ENCODE measurements around the gene SUSD6. TPM values are rescaled to one million over a fixed set of nuclear protein-coding genes. Genes with fewer than 3 reads are reported as not detected.

The SUSD6 gene
- total and polyA plus RNA-seq, 2 experiments from 2014 or later = 2.8 to 3.4 TPM

GRCh38 chr14:69625299-69626131 lies 14.1 kb downstream of the SUSD6 start:
- H3K27ac ChIP-seq (ENCODE audit: low read depth) = no peak overlapping the region

GRCh38 chr14:69626132-69626500 lies 14.7 kb downstream of the SUSD6 start:
- H3K4me1 ChIP-seq (ENCODE audit: insufficient read depth) = 0 out of 2 replicates have a peak, but pooled peaks cover 8% of the 10 kb centered on the region
- H3K36me3 Mint-ChIP-seq (ENCODE audit: low read depth) = no peaks in the 10 kb centered on the region
- no peaks in the 10 kb centered on the region for H3F3A ChIP-seq (replicated peaks; ENCODE audit: low read depth)
- no peaks in the 10 kb centered on the region; the same call in 1 of the 2 replicates for H3K79me2 ChIP-seq (replicated peaks; ENCODE audit: insufficient read depth)
- H2AFZ ChIP-seq = no peak overlapping the region
- DNase-seq (ENCODE audit: low spot score) (no peak), ATAC-seq (no peak)
- H3K4me2 ChIP-seq = no peak overlapping the region
- H3K4me1 Mint-ChIP-seq = peaks cover 24% of the 10 kb centered on the region
- H3K9me3 Mint-ChIP-seq = no peaks in the 10 kb centered on the region
- no peaks in the 10 kb centered on the region; the same call in none of the 2 replicates for H4K20me1 ChIP-seq (replicated peaks; ENCODE audit: insufficient read depth)
- no peaks in the 10 kb centered on the region for H3K36me3 ChIP-seq (ENCODE audit: insufficient read depth)
- no peak overlapping the region for H3K4me3 ChIP-seq
- H3K4me3 Mint-ChIP-seq = no peak overlapping the region
- H3K27ac Mint-ChIP-seq = no peak overlapping the region
- H3K27me3 Mint-ChIP-seq (ENCODE audit: insufficient read depth, low read depth, poor library complexity) = no peaks in the 10 kb centered on the region
- no peak for TF ChIP-seq NANOG (IDR thresholded peaks at IDR 0.05; ENCODE audit: borderline replicate concordance)
- no peak for TF ChIP-seq EZH2phosphoT487 (IDR thresholded peaks at IDR 0.05; ENCODE audit: unreplicated experiment)
- H3K9me2 ChIP-seq (ENCODE audit: insufficient read depth) = no peaks in the 10 kb centered on the region
- no peaks in the 10 kb centered on the region for H3K27me3 ChIP-seq (ENCODE audit: insufficient read depth)
- H3K27ac ChIP-seq (ENCODE audit: low read depth) = no peak overlapping the region

More at GRCh38 chr14:69625299-69626131, 14.1 kb downstream of the SUSD6 start:
- H3K4me1 Mint-ChIP-seq = peaks cover 22% of the 10 kb centered on the region
- H3K4me3 Mint-ChIP-seq = no peak overlapping the region
- no peaks in the 10 kb centered on the region for H3K27me3 Mint-ChIP-seq (ENCODE audit: insufficient read depth, low read depth, poor library complexity)
- no peaks in the 10 kb centered on the region for H3F3A ChIP-seq (replicated peaks; ENCODE audit: low read depth)
- H4K20me1 ChIP-seq (replicated peaks; ENCODE audit: insufficient read depth) = no peaks in the 10 kb centered on the region; the same call in none of the 2 replicates
- H3K36me3 Mint-ChIP-seq (ENCODE audit: low read depth) = no peaks in the 10 kb centered on the region
- no peaks in the 10 kb centered on the region for H3K9me2 ChIP-seq (ENCODE audit: insufficient read depth)
- DNase-seq (ENCODE audit: low spot score) (no peak), ATAC-seq (peak; percentile 19; the same call in 1 of the 3 replicates)
- H3K4me2 ChIP-seq = no peak overlapping the region
- no peaks in the 10 kb centered on the region for H3K36me3 ChIP-seq (ENCODE audit: insufficient read depth)
- no peak overlapping the region for H2AFZ ChIP-seq
- no peak overlapping the region for H3K27ac Mint-ChIP-seq
- H3K4me3 ChIP-seq = no peak overlapping the region
- no peaks in the 10 kb centered on the region for H3K27me3 ChIP-seq (ENCODE audit: insufficient read depth)
- TF ChIP-seq, protein P1, sequence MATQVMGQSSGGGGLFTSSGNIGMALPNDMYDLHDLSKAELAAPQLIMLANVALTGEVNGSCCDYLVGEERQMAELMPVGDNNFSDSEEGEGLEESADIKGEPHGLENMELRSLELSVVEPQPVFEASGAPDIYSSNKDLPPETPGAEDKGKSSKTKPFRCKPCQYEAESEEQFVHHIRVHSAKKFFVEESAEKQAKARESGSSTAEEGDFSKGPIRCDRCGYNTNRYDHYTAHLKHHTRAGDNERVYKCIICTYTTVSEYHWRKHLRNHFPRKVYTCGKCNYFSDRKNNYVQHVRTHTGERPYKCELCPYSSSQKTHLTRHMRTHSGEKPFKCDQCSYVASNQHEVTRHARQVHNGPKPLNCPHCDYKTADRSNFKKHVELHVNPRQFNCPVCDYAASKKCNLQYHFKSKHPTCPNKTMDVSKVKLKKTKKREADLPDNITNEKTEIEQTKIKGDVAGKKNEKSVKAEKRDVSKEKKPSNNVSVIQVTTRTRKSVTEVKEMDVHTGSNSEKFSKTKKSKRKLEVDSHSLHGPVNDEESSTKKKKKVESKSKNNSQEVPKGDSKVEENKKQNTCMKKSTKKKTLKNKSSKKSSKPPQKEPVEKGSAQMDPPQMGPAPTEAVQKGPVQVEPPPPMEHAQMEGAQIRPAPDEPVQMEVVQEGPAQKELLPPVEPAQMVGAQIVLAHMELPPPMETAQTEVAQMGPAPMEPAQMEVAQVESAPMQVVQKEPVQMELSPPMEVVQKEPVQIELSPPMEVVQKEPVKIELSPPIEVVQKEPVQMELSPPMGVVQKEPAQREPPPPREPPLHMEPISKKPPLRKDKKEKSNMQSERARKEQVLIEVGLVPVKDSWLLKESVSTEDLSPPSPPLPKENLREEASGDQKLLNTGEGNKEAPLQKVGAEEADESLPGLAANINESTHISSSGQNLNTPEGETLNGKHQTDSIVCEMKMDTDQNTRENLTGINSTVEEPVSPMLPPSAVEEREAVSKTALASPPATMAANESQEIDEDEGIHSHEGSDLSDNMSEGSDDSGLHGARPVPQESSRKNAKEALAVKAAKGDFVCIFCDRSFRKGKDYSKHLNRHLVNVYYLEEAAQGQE (IDR thresholded peaks at IDR 0.05; ENCODE audit: unreplicated experiment) = no peak
- TF ChIP-seq EZH2phosphoT487 (IDR thresholded peaks at IDR 0.05; ENCODE audit: unreplicated experiment) (no peak), ZNF114 (CRISPR knock-in tag; IDR thresholded peaks at IDR 0.05) (no peak), CREB1 (CRISPR knock-in tag; IDR thresholded peaks at IDR 0.05; ENCODE audit: low read depth) (no peak)
- H3K9me3 Mint-ChIP-seq = no peaks in the 10 kb centered on the region
- H3K4me1 ChIP-seq (ENCODE audit: insufficient read depth) = 0 out of 2 replicates have a peak, but pooled peaks cover 8% of the 10 kb centered on the region
- no peaks in the 10 kb centered on the region; the same call in 1 of the 2 replicates for H3K79me2 ChIP-seq (replicated peaks; ENCODE audit: insufficient read depth)

Measured in GM23338 (cell line).